ENCODE data around the gene DBNL. TPM values are rescaled to one million over a fixed set of nuclear protein-coding genes. Genes with fewer than 3 reads are reported as not detected.

Gene DBNL
- total RNA-seq, 3 donors from 2014 or later, result 90.8 to 110 (median 102) TPM

GRCh38 chr7:44042221-44042620 is 2.3 kb upstream of the DBNL start:
- no peak for DNase-seq (ENCODE audit: low spot score in 2 of 2)
- intact Hi-C loops (cut with DNase I; ENCODE audit: low total_unique reads), result no loop called here
- H3K36me3 ChIP-seq, result no peaks in the 10 kb centered on the region

GRCh38 chr7:44043902-44044301 is 600 bp upstream of the DBNL start:
- Histone ChIP-seq H3K4me1 (peaks cover 0 to 9% of the 10 kb centered on the region in 2 donors), H3K36me3 (no peaks in the 10 kb centered on the region), H3K4me3 (peak overlapping the region; percentile 77 to 95 (median 88)), H3K27ac (peak overlapping the region; percentile 82 to 92), H3K27me3 (no peaks in the 10 kb centered on the region), H3K9me3 (no peaks in the 10 kb centered on the region)
- TF ChIP-seq CTCF (IDR thresholded peaks at IDR 0.05) (no peak), POLR2AphosphoS5 (IDR thresholded peaks at IDR 0.05) (no peak), POLR2A (IDR thresholded peaks at IDR 0.05) (no peak)
- DNase-seq (ENCODE audit: low spot score in 2 of 2), result no peak
- intact Hi-C loops (cut with DNase I; ENCODE audit: low total_unique reads), result no loop called here

More at GRCh38 chr7:44042221-44042620, 2.3 kb upstream of the DBNL start:
- Histone ChIP-seq H3K9me3 (no peaks in the 10 kb centered on the region), H3K4me1 (peaks cover 0 to 9% of the 10 kb centered on the region in 2 donors), H3K4me3 (no peak overlapping the region), H3K27ac (no peak overlapping the region), H3K27me3 (no peaks in the 10 kb centered on the region)
- TF ChIP-seq POLR2A (IDR thresholded peaks at IDR 0.05) (no peak), CTCF (IDR thresholded peaks at IDR 0.05) (no peak), POLR2AphosphoS5 (IDR thresholded peaks at IDR 0.05) (no peak)

- intact Hi-C loops (cut with DNase I; ENCODE audit: low total_unique reads), result no loop called here
- no peak for DNase-seq (ENCODE audit: low spot score in 2 of 2)
- Histone ChIP-seq H3K36me3 (no peaks in the 10 kb centered on the region), H3K4me3 (peak overlapping the region; percentile 77 to 95 (median 88)), H3K4me1 (peaks cover 0 to 9% of the 10 kb centered on the region in 2 donors), H3K9me3 (no peaks in the 10 kb centered on the region), H3K27me3 (no peaks in the 10 kb centered on the region), H3K27ac (peak overlapping the region; percentile 82 to 92)
- no peak for TF ChIP-seq CTCF (IDR thresholded peaks at IDR 0.05)
- TF ChIP-seq POLR2A (IDR thresholded peaks at IDR 0.05), result no peak
- TF ChIP-seq POLR2AphosphoS5 (IDR thresholded peaks at IDR 0.05), result no peak
Measured at GRCh38 chr7:44045226-44046014, 918 bp downstream of the DBNL start.

- H3K4me1 ChIP-seq, result peaks cover 0 to 9% of the 10 kb centered on the region in 2 donors
- no peaks in the 10 kb centered on the region for H3K27me3 ChIP-seq
- intact Hi-C loops (cut with DNase I; ENCODE audit: low total_unique reads), result no loop called here
- no peak for DNase-seq (ENCODE audit: low spot score in 2 of 2)
- no peaks in the 10 kb centered on the region for H3K9me3 ChIP-seq
- TF ChIP-seq CTCF (IDR thresholded peaks at IDR 0.05) (no peak), POLR2A (IDR thresholded peaks at IDR 0.05) (no peak), POLR2AphosphoS5 (IDR thresholded peaks at IDR 0.05) (no peak)
- no peak overlapping the region for H3K27ac ChIP-seq
- H3K36me3 ChIP-seq, result no peaks in the 10 kb centered on the region
- no peak overlapping the region for H3K4me3 ChIP-seq
Measured at GRCh38 chr7:44046321-44047061, 2.0 kb downstream of the DBNL start.
